HCT116 (cell line): ENCODE results near the gene PSMD3. TPM values are rescaled to one million over a fixed set of nuclear protein-coding genes. Genes with fewer than 3 reads are reported as not detected.

Source experiments
- ATAC-seq: fragments of 200-7000 bp; cut with Tn5 transposase; 2 replicates; pipeline ENCODE4 v1.9.1; 2020; ENCODE audit warnings: mild to moderate bottlenecking, moderate library complexity
- BruUV-seq: library from RNA; stranded (reverse); fragments of 400-500 nt; replicated peaks from 2 replicates; lab custom pipeline; 2021; lab: Mats Ljungman, UMichigan
- CTCF ChIA-PET: fragments of 300-600 bp; sonication (Branson Sonifier 250); formaldehyde crosslinking; loops from one replicate; lab custom pipeline; 2021; ENCODE audit warnings: antibody characterized with exemption; lab: Charles Lee
- POLR2A ChIA-PET: fragments of 300-600, 350-600 bp; sonication (Branson Sonifier 250); formaldehyde crosslinking; loops from one replicate; lab custom pipeline; 2021; ENCODE audit warnings: antibody characterized with exemption; lab: Charles Lee
- RAD21 ChIA-PET, 2 experiments: fragments of 300-600 bp; sonication (Branson Sonifier 250); formaldehyde crosslinking; loops; one replicate each; lab custom pipeline; 2023; ENCODE audit warnings: low total read pairs in 2 of 2; ENCODE audit not compliant: uncharacterized antibody in 2 of 2, unreplicated experiment in 2 of 2, low non-redundant PET in 1 of 2; lab: Charles Lee
- DNase-seq: peaks from one replicate; pipeline ENCODE4 v3.0.0-alpha.2; 2010; ENCODE audit warnings: low read depth, low spot score
- H2AFZ ChIP-seq: fragments of 200-600 bp; shearing (Covaris generic), sonication (generic); 2 replicates; pipeline ENCODE4 v1.6.1; 2017; ENCODE audit warnings: low read depth, mixed run types, mixed read lengths, antibody characterized with exemption, low read length; ENCODE audit not compliant: poor library complexity, severe bottlenecking
- H3K27ac ChIP-seq: 2 replicates; pipeline ENCODE4 v1.5.1; 2012; ENCODE audit warnings: low read depth, low read length
- H3K27me3 ChIP-seq: fragments of 200-600 bp; sonication (generic); 2 replicates; pipeline ENCODE4 v1.6.1; 2016; ENCODE audit warnings: mixed run types, low read length, mixed read lengths; ENCODE audit not compliant: insufficient read depth
- H3K36me3 ChIP-seq, 2 experiments: fragments of 200-500 bp in 1 of 2; fragments of 200-600 bp in 1 of 2; sonication (Bioruptor generic) in 1 of 2; sonication (generic) in 1 of 2; 2 replicates each; pipeline versions ENCODE4 v1.5.1 to v1.6.1; 2014 to 2016; ENCODE audit warnings: low read length in 2 of 2, inconsistent platforms in 1 of 2, mixed read lengths in 1 of 2, mixed run types in 1 of 2; ENCODE audit not compliant: insufficient read depth in 2 of 2, control insufficient read depth in 1 of 2
- H3K4me1 ChIP-seq, 2 experiments: fragments of 200-600 bp in 1 of 2; sonication (generic) in 1 of 2; 2 replicates each; pipeline versions ENCODE4 v1.5.1 to v1.6.1; 2012 to 2017; ENCODE audit warnings: low read length in 2 of 2, inconsistent platforms in 1 of 2, mild to moderate bottlenecking in 1 of 2, mixed read lengths in 1 of 2, mixed run types in 1 of 2, moderate library complexity in 1 of 2; ENCODE audit not compliant: insufficient read depth in 2 of 2, control insufficient read depth in 1 of 2
- H3K4me2 ChIP-seq: fragments of 200-600 bp; sonication (generic); 2 replicates; pipeline ENCODE4 v1.6.1; 2017; ENCODE audit warnings: mixed run types, low read length, mixed read lengths
- H3K4me3 ChIP-seq, 2 experiments: fragments of 200-600 bp in 1 of 2; sonication (generic) in 1 of 2; replicated peaks in 1 of 2; 2 replicates each; pipeline ENCODE4 v1.5.1; 2011 to 2016; ENCODE audit warnings: low read length in 2 of 2, control low read depth in 1 of 2, low read depth in 1 of 2, mild to moderate bottlenecking in 1 of 2, mixed read lengths in 1 of 2, mixed run types in 1 of 2
- H3K79me2 ChIP-seq: fragments of 200-600 bp; sonication (generic); 2 replicates; pipeline ENCODE4 v1.6.1; 2017; ENCODE audit warnings: mild to moderate bottlenecking, mixed run types, low read length, moderate library complexity, mixed read lengths; ENCODE audit not compliant: insufficient read depth
- H3K9ac ChIP-seq: fragments of 200-600 bp; sonication (generic); 2 replicates; pipeline ENCODE4 v1.6.1; 2016; ENCODE audit warnings: low read length, mixed read lengths
- H3K9me2 ChIP-seq: fragments of 200-600 bp; sonication (generic), shearing (Covaris generic); 2 replicates; pipeline ENCODE4 v1.6.1; 2017; ENCODE audit warnings: mixed run types, mild to moderate bottlenecking, moderate library complexity; ENCODE audit not compliant: insufficient read depth
- H3K9me3 ChIP-seq, 2 experiments: fragments of 200-500 bp in 1 of 2; fragments of 200-600 bp in 1 of 2; sonication (Bioruptor generic) in 1 of 2; sonication (generic) in 1 of 2; 2 replicates each; pipeline ENCODE4 v1.6.1; 2014 to 2017; ENCODE audit warnings: low read length in 2 of 2, mixed read lengths in 2 of 2, inconsistent platforms in 1 of 2, low read depth in 1 of 2, mild to moderate bottlenecking in 1 of 2, mixed run types in 1 of 2, moderate library complexity in 1 of 2; ENCODE audit not compliant: control insufficient read depth in 1 of 2, insufficient read depth in 1 of 2
- H4K20me1 ChIP-seq: fragments of 200-600 bp; sonication (generic), shearing (Covaris generic); 2 replicates; pipeline ENCODE4 v1.6.1; 2017; ENCODE audit warnings: mixed run types, mild to moderate bottlenecking, moderate library complexity; ENCODE audit not compliant: insufficient read depth
- CBX3 ChIP-seq: IDR thresholded peaks from 2 replicates; pipeline ENCODE4 v1.6.1; 2012; ENCODE audit warnings: low read depth
- EGR1 ChIP-seq: IDR thresholded peaks from 2 replicates; pipeline ENCODE4 v1.6.1; 2012; ENCODE audit warnings: low read depth
- ELF1 ChIP-seq: IDR thresholded peaks from 2 replicates; pipeline ENCODE4 v1.6.1; 2012; ENCODE audit warnings: low read depth, borderline replicate concordance
- EZH2 ChIP-seq: fragments of 200-600 bp; sonication (generic); IDR thresholded peaks from 2 replicates; pipeline ENCODE4 v1.6.1; 2017; ENCODE audit warnings: antibody characterized with exemption, mixed run types
- EZH2phosphoT487 ChIP-seq: fragments of 200-600 bp; IDR thresholded peaks from 2 replicates; pipeline ENCODE4 v1.6.1; 2018; ENCODE audit warnings: antibody characterized with exemption, borderline replicate concordance
- FOSL1 ChIP-seq: IDR thresholded peaks from 2 replicates; pipeline ENCODE4 v1.6.1; 2012; ENCODE audit warnings: low read depth
- JUND ChIP-seq: IDR thresholded peaks from 2 replicates; pipeline ENCODE4 v1.6.1; 2012
- POLR2A ChIP-seq: IDR thresholded peaks from 2 replicates; pipeline ENCODE4 v1.7.0; 2011; ENCODE audit warnings: borderline replicate concordance; ENCODE audit not compliant: insufficient read depth, insufficient read length; ENCODE audit errors: extremely low read depth
- POLR2AphosphoS5 ChIP-seq: IDR thresholded peaks from 2 replicates; pipeline ENCODE4 v1.6.1; 2011; ENCODE audit warnings: mild to moderate bottlenecking, low read depth, low read length, moderate library complexity
- RAD21 ChIP-seq: IDR thresholded peaks from 2 replicates; pipeline ENCODE4 v1.6.1; 2012; ENCODE audit warnings: low read depth, mild to moderate bottlenecking
- SIN3A ChIP-seq: IDR thresholded peaks from 2 replicates; pipeline ENCODE4 v1.6.1; 2012; ENCODE audit warnings: low read depth
- SP1 ChIP-seq: IDR thresholded peaks from 2 replicates; pipeline ENCODE4 v1.6.1; 2012; ENCODE audit warnings: low read depth
- SRF ChIP-seq: IDR thresholded peaks from 2 replicates; pipeline ENCODE4 v1.6.1; 2012; ENCODE audit warnings: low read depth
- ZFX ChIP-seq: fragments of 450-650 bp; IDR thresholded peaks from 2 replicates; pipeline ENCODE4 v1.6.1; 2017
- ZNF274 ChIP-seq: fragments of 200-500 bp; sonication (Bioruptor generic); IDR thresholded peaks from 2 replicates; pipeline ENCODE4 v1.6.1; 2014; ENCODE audit warnings: mild to moderate bottlenecking, low read depth, low read length, inconsistent platforms
- intact Hi-C: fragments of 100-400 bp; cut with micrococcal nuclease; formaldehyde crosslinking; loops from 2 replicates; pipeline ENCODE4 v1.10.0; 2022
- total RNA-seq: library from RNA; stranded (reverse); gene quantifications from one replicate; pipeline ENCODE4 v1.2.1, GENCODE V29; 2021; ENCODE audit not compliant: unreplicated experiment
- TF ChIP-seq, protein P1 (sequence below), 3 experiments: fragments of 200-600 bp in 1 of 3; sonication (generic) in 1 of 3; IDR thresholded peaks in 2 of 3; conservative IDR thresholded peaks in 1 of 3; 2 replicates each; pipeline ENCODE4 v1.5.1; 2012 to 2017; ENCODE audit warnings: low read depth in 2 of 3, low read length in 2 of 3, antibody characterized with exemption in 1 of 3, borderline replicate concordance in 1 of 3, control low read depth in 1 of 3, mild to moderate bottlenecking in 1 of 3, mixed read lengths in 1 of 3, mixed run types in 1 of 3, moderate library complexity in 1 of 3; ENCODE audit not compliant: insufficient read depth in 1 of 3
- TF ChIP-seq, protein P2 (sequence below): IDR thresholded peaks from 2 replicates; pipeline ENCODE4 v1.6.1; 2012
- TF ChIP-seq, protein P3 (sequence below): IDR thresholded peaks from 2 replicates; pipeline ENCODE4 v1.6.1; 2012; ENCODE audit warnings: low read depth
- TF ChIP-seq, protein P4 (sequence below): IDR thresholded peaks from 2 replicates; pipeline ENCODE4 v1.6.1; 2012
- TF ChIP-seq, protein P5 (sequence below): IDR thresholded peaks from 2 replicates; pipeline ENCODE4 v1.6.1; 2011; ENCODE audit warnings: mild to moderate bottlenecking, low read length, moderate library complexity; ENCODE audit not compliant: insufficient replicate concordance; ENCODE audit errors: extremely low read depth

PSMD3 gene
- total RNA-seq, 1 experiment from 2014 or later: 152 TPM

DNA sequence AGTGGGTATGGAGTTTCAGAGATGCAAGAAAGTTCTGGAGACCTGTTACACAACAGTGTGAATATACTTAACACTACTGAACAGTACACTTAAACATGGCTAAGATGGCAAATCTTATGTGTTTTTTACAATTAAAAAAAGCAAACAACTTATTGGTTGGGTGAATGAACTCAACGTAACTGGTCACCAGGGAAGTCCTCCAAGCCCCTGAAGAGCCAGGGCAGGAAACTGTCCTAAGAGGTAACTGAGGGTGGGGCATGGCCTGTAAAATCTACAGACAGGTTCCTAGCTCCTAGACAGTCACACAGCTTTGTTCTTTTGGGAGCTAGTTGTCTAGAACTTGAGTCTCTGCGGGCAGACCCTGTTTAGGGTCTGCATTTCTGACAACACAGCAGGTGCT lies 45.0 kb downstream of the PSMD3 start:
- ChIA-PET RAD21 (no interaction called here), CTCF (interaction anchor here (1.0 kb wide), 1 partner anchor 9 kb away, joined by 3 read pairs; no protein-coding TSS in a partner anchor), POLR2A (interaction anchor here (1.4 kb wide), 1 partner anchor 10 kb away, joined by 3 read pairs; the partner anchor contains the start of gene CSF3)
- Histone ChIP-seq H3K9ac (no peak overlapping the region), H3K27me3 (no peaks in the 10 kb centered on the region), H3K36me3 (peaks cover 14 to 44% of the 10 kb centered on the region in 2 experiments; a peak in 3 of 4 replicates), H2AFZ (no peak overlapping the region), H3K4me2 (no peak overlapping the region), H3K4me1 (peaks cover 2 to 22% of the 10 kb centered on the region in 2 experiments; a peak in 2 of 4 replicates), H3K79me2 (no peaks in the 10 kb centered on the region), H3K27ac (no peak overlapping the region)
- ATAC-seq (no peak), DNase-seq (no peak)
- TF ChIP-seq SIN3A: no peak
- TF ChIP-seq, protein P1, sequence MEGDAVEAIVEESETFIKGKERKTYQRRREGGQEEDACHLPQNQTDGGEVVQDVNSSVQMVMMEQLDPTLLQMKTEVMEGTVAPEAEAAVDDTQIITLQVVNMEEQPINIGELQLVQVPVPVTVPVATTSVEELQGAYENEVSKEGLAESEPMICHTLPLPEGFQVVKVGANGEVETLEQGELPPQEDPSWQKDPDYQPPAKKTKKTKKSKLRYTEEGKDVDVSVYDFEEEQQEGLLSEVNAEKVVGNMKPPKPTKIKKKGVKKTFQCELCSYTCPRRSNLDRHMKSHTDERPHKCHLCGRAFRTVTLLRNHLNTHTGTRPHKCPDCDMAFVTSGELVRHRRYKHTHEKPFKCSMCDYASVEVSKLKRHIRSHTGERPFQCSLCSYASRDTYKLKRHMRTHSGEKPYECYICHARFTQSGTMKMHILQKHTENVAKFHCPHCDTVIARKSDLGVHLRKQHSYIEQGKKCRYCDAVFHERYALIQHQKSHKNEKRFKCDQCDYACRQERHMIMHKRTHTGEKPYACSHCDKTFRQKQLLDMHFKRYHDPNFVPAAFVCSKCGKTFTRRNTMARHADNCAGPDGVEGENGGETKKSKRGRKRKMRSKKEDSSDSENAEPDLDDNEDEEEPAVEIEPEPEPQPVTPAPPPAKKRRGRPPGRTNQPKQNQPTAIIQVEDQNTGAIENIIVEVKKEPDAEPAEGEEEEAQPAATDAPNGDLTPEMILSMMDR (IDR thresholded peaks at IDR 0.05 in 2 of 3, conservative IDR thresholded peaks at IDR 0.05 in 1 of 3; ENCODE audit: borderline replicate concordance in 1 of 3, insufficient read depth in 1 of 3, low read depth in 2 of 3, low read length in 2 of 3): no peak
- TF ChIP-seq SP1: no peak
- no peak for TF ChIP-seq POLR2AphosphoS5
- no peak for TF ChIP-seq ZNF274
- no peak for TF ChIP-seq EZH2
- no peak for TF ChIP-seq ZFX
- TF ChIP-seq JUND: no peak
- TF ChIP-seq, protein P2, sequence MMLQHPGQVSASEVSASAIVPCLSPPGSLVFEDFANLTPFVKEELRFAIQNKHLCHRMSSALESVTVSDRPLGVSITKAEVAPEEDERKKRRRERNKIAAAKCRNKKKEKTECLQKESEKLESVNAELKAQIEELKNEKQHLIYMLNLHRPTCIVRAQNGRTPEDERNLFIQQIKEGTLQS: no peak
- TF ChIP-seq CBX3: no peak
- TF ChIP-seq POLR2A: no peak
- no peak for TF ChIP-seq EGR1
- no peak for TF ChIP-seq SRF
- TF ChIP-seq ELF1: no peak
- TF ChIP-seq RAD21: no peak
- TF ChIP-seq, protein P3, sequence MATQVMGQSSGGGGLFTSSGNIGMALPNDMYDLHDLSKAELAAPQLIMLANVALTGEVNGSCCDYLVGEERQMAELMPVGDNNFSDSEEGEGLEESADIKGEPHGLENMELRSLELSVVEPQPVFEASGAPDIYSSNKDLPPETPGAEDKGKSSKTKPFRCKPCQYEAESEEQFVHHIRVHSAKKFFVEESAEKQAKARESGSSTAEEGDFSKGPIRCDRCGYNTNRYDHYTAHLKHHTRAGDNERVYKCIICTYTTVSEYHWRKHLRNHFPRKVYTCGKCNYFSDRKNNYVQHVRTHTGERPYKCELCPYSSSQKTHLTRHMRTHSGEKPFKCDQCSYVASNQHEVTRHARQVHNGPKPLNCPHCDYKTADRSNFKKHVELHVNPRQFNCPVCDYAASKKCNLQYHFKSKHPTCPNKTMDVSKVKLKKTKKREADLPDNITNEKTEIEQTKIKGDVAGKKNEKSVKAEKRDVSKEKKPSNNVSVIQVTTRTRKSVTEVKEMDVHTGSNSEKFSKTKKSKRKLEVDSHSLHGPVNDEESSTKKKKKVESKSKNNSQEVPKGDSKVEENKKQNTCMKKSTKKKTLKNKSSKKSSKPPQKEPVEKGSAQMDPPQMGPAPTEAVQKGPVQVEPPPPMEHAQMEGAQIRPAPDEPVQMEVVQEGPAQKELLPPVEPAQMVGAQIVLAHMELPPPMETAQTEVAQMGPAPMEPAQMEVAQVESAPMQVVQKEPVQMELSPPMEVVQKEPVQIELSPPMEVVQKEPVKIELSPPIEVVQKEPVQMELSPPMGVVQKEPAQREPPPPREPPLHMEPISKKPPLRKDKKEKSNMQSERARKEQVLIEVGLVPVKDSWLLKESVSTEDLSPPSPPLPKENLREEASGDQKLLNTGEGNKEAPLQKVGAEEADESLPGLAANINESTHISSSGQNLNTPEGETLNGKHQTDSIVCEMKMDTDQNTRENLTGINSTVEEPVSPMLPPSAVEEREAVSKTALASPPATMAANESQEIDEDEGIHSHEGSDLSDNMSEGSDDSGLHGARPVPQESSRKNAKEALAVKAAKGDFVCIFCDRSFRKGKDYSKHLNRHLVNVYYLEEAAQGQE: no peak
- no peak for TF ChIP-seq FOSL1
- TF ChIP-seq EZH2phosphoT487: no peak
- TF ChIP-seq, protein P4, sequence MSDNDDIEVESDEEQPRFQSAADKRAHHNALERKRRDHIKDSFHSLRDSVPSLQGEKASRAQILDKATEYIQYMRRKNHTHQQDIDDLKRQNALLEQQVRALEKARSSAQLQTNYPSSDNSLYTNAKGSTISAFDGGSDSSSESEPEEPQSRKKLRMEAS: no peak
- TF ChIP-seq, protein P5, sequence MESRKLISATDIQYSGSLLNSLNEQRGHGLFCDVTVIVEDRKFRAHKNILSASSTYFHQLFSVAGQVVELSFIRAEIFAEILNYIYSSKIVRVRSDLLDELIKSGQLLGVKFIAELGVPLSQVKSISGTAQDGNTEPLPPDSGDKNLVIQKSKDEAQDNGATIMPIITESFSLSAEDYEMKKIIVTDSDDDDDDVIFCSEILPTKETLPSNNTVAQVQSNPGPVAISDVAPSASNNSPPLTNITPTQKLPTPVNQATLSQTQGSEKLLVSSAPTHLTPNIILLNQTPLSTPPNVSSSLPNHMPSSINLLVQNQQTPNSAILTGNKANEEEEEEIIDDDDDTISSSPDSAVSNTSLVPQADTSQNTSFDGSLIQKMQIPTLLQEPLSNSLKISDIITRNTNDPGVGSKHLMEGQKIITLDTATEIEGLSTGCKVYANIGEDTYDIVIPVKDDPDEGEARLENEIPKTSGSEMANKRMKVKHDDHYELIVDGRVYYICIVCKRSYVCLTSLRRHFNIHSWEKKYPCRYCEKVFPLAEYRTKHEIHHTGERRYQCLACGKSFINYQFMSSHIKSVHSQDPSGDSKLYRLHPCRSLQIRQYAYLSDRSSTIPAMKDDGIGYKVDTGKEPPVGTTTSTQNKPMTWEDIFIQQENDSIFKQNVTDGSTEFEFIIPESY: no peak
- TF ChIP-seq, all 23 proteins: peak for 0
- intact Hi-C loops: loop anchor here (5.0 kb wide), 1 partner anchor 62 kb away; no protein-coding TSS in a partner anchor
- no TSS peak for BruUV-seq
- H3K4me3 ChIP-seq: no peak overlapping the region
- no peaks in the 10 kb centered on the region for H4K20me1 ChIP-seq
- H3K9me2 ChIP-seq: no peaks in the 10 kb centered on the region
- no peaks in the 10 kb centered on the region for H3K9me3 ChIP-seq
